Suppressor macrophage treated with lipopolysaccharide for 4 hours (primary cell): ENCODE measurements around the gene TUBA3D.
"Not testable (repeated sequence)": the region's sequence is repeated elsewhere in the genome, so short reads cannot be mapped to it uniquely, and the experiment has no call there.

Experiments
- DNase-seq: peaks from one replicate; pipeline ENCODE4 v3.0.0-alpha.2; 2020

The TUBA3D gene

DNA sequence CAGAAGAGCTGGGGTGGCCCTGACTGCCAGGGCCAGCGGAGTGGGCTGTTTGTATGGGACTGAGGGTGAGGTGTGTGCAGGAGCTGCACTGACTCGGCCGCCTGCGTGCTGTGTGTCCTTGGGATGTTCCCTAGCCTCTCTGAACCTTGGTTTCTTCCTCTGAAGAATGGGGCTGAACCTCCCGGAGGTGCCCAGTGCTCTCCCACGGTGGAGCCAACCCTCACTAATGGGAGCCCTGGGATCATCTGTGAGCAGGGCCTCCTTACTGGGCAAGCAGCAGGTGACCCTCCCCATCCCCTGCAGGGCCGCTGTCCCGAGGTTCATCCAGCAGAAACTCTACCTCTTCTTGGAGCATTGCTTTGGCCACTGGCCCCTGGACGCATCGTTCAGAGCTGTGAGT, 40.1 kb downstream of the TUBA3D start:
- DNase-seq = no peak

DNA sequence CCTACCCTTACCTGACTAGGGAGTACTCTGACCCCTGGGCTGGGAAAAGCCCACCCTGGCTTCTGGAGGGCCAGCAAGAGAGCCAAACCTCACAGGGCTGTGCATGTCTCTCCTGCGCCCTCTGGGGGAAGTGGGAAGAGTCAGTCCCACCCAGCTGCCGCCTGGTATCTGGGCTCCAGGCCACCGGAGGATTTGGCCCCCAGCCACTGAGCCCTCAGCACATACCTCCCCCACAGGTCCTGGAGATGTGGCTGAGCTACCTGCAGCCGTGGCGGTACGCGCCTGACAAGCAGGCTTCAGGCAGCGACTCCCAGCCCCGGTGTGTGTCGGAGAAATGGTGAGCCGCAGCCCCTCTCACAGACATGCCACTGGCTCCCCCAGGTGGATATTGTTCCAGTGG, 40.7 kb downstream of the TUBA3D start:
- DNase-seq = not testable (repeated sequence)

DNA sequence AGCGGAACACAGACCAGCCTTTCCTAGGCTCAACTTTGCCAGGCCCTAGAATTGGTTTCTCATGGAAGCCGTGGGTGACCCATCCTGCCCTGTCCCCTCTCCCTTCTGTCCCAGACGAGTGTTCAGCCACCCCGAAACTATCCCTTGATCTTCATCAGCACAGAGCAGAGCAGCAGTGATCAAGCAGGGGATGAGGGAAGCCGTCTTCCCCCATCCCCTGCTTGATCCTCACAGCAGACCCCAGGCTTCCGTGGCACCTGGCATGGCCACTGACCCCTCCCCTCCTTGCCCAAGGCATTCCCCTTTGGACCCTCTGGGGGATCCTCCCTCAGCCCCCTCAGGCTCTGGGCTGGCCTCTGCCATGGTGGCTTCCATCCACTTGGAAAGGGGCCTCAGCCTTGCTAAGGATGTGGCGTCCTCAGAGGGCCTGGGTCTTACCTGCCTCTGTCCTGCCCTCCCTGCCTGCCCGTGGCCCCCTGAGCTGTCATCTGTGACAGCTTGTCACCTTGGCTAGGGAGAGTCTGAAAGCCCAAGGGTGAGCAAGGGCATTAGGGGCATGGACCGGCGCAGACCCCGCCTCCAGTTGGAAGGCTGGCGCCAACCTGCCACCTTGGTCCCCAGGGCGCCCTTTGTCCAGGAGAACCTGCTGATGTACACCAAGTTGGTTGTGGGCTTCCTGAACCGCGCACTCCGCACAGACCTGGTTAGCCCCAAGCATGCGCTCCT, 41.4 kb downstream of the TUBA3D start:
- no peak for DNase-seq

DNA sequence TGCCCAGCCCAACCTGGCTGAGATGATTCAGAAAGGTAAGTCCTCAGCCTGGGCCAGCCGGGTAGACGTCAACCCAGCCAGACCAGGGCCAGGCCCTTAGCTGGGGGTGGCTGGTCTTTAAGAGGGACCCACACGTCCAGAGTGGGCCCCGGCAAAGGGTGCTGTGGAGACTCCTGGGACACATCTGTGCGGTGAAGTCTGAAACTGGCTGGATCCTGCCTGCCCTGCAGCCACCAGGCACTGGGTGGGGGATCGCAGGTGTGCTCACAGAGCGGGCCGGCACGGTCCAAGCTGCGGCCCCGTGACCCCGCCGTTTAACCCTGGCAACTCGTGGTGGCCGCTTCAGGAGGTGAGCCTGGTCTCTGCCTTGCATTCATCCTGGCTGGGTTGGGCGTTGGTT, 41.9 kb downstream of the TUBA3D start:
- not testable (repeated sequence) for DNase-seq

DNA sequence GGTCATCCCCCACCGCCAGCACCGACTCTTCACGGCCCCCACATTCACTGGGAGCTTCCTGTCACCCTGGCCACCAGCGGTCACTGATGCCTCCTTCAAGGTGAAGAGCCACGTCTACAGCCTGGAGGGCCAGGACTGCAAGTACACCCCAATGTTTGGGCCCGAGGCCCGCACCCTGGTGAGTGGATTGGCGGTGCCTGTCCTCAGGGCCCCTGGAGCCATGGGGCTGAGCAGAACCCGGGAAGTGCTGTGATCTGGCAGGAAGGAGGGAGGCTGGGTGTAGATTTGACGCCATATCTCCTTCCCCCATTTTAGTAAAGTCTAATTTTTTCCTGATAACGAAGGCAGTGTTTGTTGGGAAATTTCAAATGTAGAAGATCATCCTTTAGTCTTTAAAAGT, 42.6 kb downstream of the TUBA3D start:
- DNase-seq = not testable (repeated sequence)

DNA sequence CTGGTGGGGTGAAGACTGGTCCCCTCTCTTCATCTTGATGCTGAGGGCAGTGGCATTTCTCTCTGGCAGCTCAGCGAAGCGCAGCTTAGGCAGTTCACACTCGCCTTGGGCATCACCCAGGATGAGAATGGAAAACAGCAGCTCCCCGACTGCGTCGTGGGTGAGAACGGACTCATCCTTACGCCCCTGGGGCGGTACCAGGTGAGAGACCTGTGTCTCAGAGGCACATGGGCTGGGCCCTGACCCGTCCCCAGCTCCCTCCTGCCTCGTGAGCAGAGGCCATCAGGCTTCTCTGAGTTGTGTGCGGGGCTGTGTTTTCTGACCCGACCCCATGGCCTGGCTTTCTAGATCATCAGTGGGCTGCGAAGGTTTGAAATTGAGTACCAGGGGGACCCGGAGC, 43.5 kb downstream of the TUBA3D start:
- DNase-seq = no peak

DNA sequence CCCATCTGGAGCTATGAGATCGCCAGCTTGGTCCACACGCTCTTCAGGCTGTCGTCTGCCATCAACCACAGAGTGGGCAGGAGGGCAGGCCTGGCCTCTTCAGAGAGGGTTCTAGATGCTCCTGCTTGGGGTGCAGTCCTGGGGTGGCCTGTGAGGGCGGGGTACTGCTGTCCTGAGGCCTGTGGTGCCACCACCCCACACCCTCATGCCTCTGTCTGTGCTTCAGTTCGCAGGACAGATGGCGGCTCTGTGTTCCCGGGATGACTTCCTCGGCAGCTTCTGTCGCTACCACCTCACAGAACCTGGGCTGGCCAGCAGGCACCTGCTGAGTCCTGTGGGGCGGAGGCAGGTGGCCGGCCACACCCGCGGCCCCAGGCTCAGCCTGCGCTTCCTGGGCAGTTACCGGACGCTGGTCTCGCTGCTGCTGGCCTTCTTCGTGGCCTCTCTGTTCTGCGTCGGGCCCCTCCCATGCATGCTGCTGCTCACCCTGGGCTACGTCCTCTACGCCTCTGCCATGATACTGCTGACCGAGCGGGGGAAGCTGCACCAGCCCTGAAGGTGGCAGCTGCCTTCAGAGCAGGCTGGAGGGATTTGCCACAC, 44.1 kb downstream of the TUBA3D start:
- not testable (repeated sequence) for DNase-seq

DNA sequence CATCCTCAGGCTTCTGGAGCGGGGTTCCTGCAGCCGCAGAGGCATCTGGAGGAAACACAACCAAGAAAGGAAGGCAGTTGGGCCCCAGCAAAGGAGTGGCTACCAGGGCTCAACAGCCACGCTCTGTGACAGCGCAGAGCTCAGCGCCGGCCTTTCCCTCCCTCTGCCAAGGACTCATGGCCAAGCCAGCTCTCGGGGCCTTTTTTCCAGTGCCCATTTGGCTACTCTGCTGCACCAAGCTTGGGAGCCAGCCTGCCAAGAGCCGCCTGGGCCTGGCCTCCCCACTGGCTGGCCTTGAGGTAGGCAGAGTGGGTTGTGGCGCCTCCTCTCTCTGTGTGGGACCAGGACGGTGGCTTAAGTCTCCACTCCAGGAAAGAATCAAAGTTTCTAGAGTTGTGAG, 44.6 kb downstream of the TUBA3D start:
- DNase-seq = no peak

DNA sequence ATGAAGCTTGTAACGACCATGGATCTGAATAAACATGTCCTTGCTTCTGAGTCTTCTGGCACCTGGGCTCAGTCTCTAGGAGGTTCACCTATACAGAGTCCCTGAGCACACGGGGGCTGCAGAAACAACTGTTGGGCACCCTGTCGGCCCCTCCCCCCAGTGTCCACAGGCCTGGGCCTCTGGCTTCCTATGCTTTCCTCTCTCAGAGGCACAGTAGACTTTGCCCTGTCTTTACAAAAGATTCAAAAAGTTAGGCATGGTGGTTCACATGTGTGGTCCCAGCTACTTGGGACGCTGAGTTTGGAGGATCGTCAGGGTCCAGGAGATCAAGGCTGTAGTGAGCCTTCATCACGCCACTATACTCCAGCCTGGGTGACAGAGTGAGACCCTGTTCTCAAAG, 45.6 kb downstream of the TUBA3D start:
- not testable (repeated sequence) for DNase-seq

DNA sequence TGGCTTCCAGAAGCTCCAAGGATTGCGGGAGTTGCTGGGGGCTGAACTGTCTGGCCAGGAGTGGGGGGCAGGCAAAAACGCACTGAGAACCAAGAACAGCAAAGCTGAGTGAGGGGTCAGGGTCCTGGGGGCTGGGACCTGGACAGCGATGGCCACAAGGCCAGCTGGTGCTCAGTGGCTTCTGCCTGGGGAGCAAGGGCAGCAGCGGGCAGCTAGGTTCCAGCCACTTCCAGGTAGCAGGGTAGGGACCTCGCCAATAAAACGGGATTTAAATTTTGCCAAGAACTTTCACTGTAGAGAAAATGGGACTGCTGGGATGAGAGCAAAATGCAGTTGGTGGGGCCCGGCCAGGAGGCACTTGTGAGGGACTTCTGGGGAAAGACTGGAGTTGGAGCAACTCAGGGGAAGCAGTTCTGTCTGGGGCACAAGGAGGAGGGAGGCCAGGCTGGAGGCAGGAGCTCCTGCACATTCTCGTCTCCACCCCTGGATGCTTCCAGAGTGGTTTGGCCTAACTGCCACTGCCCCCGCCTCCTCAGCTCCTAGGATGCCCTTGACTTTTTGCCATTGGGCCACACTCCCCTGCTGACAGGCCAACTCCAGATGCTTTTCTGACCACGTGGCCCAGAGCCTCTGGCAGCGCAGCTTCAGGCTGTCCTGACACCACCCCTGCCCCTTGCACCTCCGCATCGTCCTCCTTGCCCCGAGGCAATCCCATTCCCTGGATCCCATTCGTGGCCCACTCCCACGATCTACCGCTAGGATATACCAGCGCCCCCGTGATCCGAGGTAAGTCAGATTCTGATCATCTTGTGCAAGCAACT, 46.3 kb downstream of the TUBA3D start:
- DNase-seq = no peak

DNA sequence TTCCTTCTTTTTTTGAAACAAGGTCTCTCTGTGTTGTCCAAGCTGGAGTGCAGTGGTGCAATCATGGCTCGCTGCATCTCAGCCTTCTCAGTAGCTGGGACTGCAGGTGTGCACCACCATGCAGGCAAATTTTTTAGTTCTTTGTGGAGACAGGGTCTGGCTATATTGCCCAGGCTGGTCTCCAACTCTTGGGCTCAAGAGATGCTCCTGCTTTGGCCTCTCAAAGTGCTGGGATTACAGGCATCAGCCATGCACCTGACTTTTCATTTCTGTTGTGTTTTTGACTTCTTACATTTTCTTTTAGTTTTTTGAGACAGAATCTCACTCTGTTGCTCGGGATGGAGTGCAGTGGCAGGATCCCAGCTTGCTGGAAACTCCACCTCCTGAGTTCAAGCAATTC, 49.3 kb downstream of the TUBA3D start:
- DNase-seq = not testable (repeated sequence)

DNA sequence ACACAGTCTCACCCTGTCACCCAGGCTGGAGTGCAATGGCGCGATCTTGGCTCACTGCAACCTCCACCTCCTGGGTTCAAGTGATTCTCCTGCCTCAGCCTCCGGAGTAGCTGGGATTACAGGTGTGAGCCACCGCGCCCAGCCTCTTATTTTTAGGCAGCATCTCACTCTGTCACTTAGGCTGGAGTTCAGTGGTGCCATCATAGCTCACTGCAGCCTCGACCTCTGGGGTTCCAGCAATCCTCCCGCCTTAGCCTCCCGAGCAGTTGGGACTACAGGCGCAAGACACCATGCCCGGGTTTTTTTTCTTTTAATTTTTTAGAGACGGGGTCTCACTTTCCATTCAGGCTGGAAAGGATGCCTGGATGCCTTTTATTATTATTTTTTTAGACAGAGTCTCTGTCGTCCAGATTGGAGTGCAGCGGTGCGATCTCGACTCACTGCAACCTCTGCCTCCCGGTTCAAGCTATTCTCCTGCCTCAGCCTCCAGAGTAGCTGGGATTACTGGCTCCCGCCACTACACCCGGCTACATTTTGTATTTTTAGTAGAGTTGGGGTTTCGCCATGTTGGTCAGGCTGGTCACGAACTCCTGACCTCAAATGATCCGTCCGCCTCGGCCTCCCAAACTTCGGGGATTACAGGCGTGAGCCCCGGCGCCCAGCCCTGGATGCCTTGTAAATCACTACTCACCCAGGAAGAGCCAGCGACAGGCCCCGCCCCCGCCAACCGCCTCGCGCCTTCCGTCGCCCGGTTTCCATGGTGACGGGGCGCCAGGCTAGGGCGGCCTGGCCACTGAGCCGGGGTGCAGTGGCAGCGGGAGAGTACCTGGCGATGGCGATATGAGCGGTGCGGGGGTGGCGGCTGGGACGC, 51.4 kb downstream of the TUBA3D start, which contains the start of gene CCDC74A:
CCDC74A (plus strand) TSS at position 758 of the 871 bp plus-strand sequence; CDS start at position 841, 83 bp downstream.
- DNase-seq = peak; percentile 61

DNA sequence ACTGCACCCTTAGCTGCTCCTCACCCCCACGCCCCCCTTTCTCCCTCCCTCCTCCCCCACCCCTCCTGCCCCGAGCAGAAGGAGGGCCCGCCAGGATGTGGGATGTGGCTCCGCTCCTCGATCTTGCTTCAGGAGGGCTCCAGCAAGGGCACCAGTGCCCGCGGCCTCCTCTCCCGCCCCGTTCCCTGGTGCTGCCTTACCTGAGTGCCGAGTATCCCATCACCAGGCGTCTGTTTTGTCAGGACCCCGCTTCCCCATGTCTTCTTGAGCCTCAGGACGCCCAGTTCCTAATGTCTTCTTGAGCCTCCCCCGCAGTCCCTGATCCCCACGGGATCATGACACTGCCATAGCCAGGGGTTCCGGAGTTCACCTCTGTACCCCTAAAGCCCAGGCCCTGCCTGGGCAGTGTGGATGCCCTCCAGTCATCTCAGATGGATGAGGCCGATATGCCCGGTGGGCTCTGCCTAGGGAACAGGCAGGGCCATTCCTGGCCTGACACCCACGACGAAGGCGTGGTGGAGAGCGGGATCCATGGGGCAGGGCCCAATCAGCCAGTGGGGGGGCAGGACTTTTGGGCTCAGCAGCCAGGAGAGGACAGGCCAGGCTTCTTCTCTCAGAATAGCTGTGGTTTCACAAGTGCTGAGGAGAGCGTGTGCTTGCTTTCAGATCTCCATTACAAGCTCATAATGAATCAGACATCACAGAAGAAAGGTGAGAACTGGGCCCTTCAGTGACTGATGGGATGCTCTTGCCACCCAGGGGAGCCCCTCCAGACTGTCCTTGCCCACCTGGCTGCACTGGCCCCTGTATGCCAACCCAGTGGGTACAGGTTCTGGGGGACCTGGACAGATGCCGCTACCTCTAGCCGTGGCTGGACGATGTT, 53.3 kb downstream of the TUBA3D start:
- not testable (repeated sequence) for DNase-seq

DNA sequence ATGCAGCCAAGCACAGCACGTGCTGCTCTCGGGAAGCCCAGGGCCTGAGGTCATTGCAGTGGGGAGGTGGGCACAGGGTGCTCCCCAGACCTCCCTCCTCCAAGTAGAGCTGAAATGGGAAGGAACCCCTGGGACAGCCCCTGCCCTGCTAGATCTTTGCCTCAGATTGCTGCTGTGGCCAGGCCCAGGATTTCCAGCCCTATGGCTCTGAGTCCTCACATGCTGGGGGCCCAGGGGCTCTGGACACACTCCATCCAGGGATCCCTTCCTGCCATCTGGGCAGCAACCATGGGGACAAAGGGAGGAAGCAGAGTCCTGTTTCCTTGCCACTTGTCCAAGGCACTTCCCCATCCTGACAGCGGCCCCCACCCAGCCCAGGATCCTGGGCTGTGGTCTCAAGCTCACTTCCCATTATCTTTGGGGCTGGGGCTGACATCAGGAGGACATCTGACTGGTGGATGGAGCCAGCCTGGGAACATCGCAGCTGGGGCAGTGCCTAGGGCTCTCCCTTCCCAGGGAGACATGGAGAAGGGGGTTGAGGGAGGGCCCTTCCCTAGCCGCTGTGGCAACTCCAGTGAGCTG, 54.0 kb downstream of the TUBA3D start:
- not testable (repeated sequence) for DNase-seq

DNA sequence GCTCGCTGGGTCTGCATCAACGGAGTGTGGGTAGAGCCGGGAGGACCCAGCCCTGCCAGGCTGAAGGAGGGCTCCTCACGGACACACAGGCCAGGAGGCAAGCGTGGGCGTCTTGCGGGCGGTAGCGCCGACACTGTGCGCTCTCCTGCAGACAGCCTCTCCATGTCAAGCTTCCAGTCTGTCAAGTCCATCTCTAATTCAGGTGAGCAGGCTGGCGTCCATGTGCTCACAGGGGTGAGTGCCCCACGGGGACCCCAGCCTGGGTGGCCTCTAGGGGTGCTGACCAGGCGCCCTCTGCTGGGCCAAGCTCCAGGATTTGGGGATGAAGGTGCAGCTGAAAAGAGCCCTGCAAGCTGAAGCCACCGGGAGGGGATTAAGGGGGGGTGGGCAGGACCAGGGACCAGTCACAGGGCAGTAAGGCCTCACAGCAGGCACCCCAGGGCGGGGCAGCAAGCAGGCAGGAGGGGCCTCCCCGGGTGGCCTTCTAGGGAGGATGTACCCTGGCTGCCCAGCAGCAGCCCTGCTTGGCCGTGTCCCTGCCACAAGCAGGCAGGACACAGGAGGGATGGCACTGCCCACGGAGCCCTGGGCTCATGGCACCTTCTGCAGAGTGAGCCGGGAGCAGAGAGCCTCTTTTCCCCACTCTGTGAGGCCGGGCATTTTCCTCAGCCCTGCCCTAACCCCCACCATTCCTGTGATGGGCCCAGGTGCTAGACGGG, 54.9 kb downstream of the TUBA3D start:
- DNase-seq = not testable (repeated sequence)

DNA sequence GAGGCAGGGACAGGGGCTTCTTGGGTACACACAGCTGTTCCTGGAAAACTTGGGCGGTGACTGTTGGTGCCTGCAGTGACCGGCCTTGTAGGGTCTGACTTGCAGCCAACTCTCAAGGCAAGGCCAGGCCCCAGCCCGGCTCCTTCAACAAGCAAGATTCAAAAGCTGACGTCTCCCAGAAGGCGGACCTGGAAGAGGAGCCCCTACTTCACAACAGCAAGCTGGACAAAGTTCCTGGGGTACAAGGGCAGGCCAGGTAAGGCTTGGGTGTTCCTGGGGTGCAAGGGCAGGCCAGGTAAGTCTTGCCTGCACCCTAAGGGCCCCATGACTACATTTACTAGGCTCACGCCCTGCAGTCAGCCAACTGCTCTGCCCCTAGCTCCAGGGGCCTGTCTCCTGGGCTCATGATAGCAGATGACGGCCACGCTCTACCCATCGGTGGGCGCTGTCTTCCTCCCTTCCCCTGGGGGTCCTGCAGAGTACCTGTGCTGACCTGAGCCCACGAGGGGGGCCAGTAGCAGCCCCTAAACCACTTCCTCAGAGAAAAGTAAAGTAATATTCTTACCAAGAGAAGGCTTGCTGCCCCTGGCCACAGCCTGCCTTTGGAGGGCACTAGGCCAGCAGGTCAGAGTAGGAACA, 55.7 kb downstream of the TUBA3D start:
- DNase-seq = not testable (repeated sequence)
